Uterus (tissue), 4 donors: ENCODE results near the gene MOSPD2. TPM values are rescaled to one million over a fixed set of nuclear protein-coding genes. Genes with fewer than 3 reads are reported as not detected.

Experiments
- DNase-seq, 2 donors: peaks; one replicate each; pipeline ENCODE4 v3.0.0-alpha.2; 2019 to 2020
- H3K27ac ChIP-seq, 2 donors: fragments of 200-600 bp; sonication (generic); 1 replicate in 1 of 2; 2 replicates in 1 of 2; pipeline ENCODE4 v1.5.1; 2016 to 2018
- H3K27me3 ChIP-seq, 2 donors: fragments of 200-600 bp; sonication (generic); one replicate each; pipeline ENCODE4 v1.5.1; 2018 to 2019; ENCODE audit warnings: control low read depth in 1 of 2
- H3K36me3 ChIP-seq, 2 donors: fragments of 200-600 bp; sonication (generic); one replicate each; pipeline ENCODE4 v1.5.1; 2019; ENCODE audit warnings: control low read depth in 1 of 2
- H3K4me1 ChIP-seq, 2 donors: fragments of 200-600 bp; sonication (generic); one replicate each; pipeline ENCODE4 v1.5.1; 2018 to 2019; ENCODE audit warnings: control low read depth in 1 of 2
- H3K4me3 ChIP-seq, 2 donors: fragments of 200-600 bp; sonication (generic); 1 replicate in 1 of 2; 2 replicates in 1 of 2; pipeline ENCODE4 v1.5.1; 2018 to 2019; ENCODE audit warnings: mild to moderate bottlenecking in 1 of 2
- H3K9me3 ChIP-seq, 2 donors: fragments of 200-600 bp; sonication (generic); one replicate each; pipeline ENCODE4 v1.5.1; 2019; ENCODE audit warnings: control low read depth in 1 of 2
- POLR2A ChIP-seq, 2 donors: fragments of 450-650 bp; IDR thresholded peaks; one replicate each; pipeline ENCODE4 v1.6.1; 2016; ENCODE audit warnings: antibody characterized with exemption in 2 of 2, mild to moderate bottlenecking in 1 of 2, moderate library complexity in 1 of 2
- intact Hi-C: fragments of 100-400 bp; cut with DNase I; formaldehyde crosslinking; loops from one replicate; pipeline ENCODE4 v1.15.1; 2023; ENCODE audit warnings: low total_unique reads
- total RNA-seq, 4 donors: library from RNA; depleted of rRNA in 3 of 4; stranded (reverse); fragments of >200 nt in 3 of 4; gene quantifications; one replicate each; pipeline versions ENCODE4 v1.1.0 to v1.2.4, GENCODE V29; 2014 to 2023
- TF ChIP-seq, protein P1 (sequence below), 4 experiments: fragments of 200-600 bp in 2 of 4; fragments of 450-650 bp in 2 of 4; sonication (generic) in 2 of 4; IDR thresholded peaks; one replicate each; pipeline ENCODE4 v1.5.1; 2016 to 2019; ENCODE audit warnings: antibody characterized with exemption in 4 of 4, mild to moderate bottlenecking in 2 of 4, moderate library complexity in 1 of 4
- donor health status: DM: yes; HTN: yes; CAD: no.

Gene MOSPD2
- total RNA-seq, 4 donors from 2014 or later = 4.7 to 38.2 (median 23.4) TPM

DNA sequence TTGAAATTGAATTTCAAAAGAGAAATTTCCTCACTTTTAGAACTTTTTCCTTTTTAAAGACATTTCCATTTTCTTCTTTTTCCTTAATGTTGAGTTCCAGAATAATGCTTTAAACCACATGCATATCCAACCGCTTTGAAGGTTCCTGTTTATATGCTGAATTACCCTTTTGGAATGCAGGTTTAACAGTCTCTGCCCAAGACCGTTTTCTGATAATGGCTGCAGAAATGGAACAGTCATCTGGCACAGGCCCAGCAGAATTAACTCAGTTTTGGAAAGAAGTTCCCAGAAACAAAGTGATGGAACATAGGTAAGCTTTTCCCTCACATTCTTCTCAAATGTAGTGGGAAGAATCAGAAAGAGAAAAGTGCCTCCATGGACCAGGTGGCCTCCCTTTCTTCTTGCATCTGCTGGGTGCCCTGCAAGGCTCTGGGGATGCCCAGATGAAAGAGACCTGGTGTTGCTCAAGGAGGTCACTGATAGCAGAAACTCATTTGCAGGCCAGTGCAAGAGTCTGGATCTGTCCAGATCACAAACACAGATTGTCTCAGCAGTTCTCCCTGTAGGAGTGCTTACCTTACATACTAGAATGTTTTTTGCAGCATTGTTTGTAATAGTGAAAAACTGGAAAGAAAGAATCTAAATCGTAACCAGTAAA is 42.9 kb downstream of the MOSPD2 start:
- TF ChIP-seq POLR2A (IDR thresholded peaks at IDR 0.05) = no peak
- TF ChIP-seq, protein P1, sequence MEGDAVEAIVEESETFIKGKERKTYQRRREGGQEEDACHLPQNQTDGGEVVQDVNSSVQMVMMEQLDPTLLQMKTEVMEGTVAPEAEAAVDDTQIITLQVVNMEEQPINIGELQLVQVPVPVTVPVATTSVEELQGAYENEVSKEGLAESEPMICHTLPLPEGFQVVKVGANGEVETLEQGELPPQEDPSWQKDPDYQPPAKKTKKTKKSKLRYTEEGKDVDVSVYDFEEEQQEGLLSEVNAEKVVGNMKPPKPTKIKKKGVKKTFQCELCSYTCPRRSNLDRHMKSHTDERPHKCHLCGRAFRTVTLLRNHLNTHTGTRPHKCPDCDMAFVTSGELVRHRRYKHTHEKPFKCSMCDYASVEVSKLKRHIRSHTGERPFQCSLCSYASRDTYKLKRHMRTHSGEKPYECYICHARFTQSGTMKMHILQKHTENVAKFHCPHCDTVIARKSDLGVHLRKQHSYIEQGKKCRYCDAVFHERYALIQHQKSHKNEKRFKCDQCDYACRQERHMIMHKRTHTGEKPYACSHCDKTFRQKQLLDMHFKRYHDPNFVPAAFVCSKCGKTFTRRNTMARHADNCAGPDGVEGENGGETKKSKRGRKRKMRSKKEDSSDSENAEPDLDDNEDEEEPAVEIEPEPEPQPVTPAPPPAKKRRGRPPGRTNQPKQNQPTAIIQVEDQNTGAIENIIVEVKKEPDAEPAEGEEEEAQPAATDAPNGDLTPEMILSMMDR (IDR thresholded peaks at IDR 0.05) = no peak

DNA sequence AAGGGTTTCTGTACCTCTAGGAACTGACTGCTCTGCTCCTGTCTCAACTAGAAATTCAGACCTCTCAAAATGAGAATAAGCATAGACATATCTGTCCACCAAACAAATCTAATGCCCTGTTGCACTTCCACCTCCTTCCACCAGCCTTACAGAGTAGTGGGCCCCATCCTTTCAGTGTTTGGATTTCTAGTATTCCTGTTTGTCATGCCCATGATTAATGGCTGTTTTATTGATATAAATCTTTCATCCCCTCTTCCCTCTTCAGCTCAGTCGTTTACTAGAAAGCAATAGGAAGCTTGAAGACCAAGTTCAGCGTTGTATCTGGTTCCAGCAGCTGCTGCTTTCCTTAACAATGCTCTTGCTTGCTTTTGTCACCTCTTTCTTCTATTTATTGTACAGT is 46.2 kb downstream of the MOSPD2 start:
- Histone ChIP-seq H3K36me3 (no peaks in the 10 kb centered on the region), H3K4me1 (no peaks in the 10 kb centered on the region), H3K4me3 (no peak overlapping the region), H3K9me3 (no peaks in the 10 kb centered on the region), H3K27ac (no peak overlapping the region), H3K27me3 (no peaks in the 10 kb centered on the region)
- no peak for DNase-seq
- TF ChIP-seq, protein P1 (IDR thresholded peaks at IDR 0.05) = no peak
- TF ChIP-seq POLR2A (IDR thresholded peaks at IDR 0.05) = no peak
- intact Hi-C loops = no loop called here

More for the DNA sequence above, 42.9 kb downstream of the MOSPD2 start:
- intact Hi-C loops = no loop called here
- no peaks in the 10 kb centered on the region for H3K27me3 ChIP-seq
- H3K27ac ChIP-seq = no peak overlapping the region
- no peak for DNase-seq
- no peaks in the 10 kb centered on the region for H3K9me3 ChIP-seq
- H3K36me3 ChIP-seq = no peaks in the 10 kb centered on the region
- H3K4me3 ChIP-seq = no peak overlapping the region
- H3K4me1 ChIP-seq = no peaks in the 10 kb centered on the region

DNA sequence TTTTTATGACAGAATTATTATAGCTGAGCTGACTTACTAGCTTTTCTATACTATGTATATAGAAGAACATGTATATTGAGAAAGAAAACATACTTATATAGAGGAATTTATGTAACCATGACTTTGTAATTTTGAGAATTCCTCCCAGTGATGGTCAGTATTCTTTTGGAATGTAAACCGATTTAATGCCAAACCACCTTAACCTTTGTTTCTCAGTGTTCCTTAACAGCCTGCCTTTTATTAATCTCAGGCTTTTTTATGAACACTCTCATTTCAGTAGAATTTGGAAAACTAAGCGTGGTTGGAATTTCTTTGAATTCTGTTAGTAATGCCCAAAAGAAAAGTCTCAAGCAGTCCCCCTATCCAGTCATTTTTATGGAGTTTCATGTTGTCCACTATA is 47.0 kb downstream of the MOSPD2 start:
- Histone ChIP-seq H3K27ac (no peak overlapping the region), H3K27me3 (no peaks in the 10 kb centered on the region), H3K4me1 (no peaks in the 10 kb centered on the region), H3K4me3 (no peak overlapping the region), H3K36me3 (no peaks in the 10 kb centered on the region), H3K9me3 (no peaks in the 10 kb centered on the region)
- intact Hi-C loops = no loop called here
- TF ChIP-seq, protein P1 (IDR thresholded peaks at IDR 0.05) = no peak
- TF ChIP-seq POLR2A (IDR thresholded peaks at IDR 0.05) = no peak
- DNase-seq = no peak

DNA sequence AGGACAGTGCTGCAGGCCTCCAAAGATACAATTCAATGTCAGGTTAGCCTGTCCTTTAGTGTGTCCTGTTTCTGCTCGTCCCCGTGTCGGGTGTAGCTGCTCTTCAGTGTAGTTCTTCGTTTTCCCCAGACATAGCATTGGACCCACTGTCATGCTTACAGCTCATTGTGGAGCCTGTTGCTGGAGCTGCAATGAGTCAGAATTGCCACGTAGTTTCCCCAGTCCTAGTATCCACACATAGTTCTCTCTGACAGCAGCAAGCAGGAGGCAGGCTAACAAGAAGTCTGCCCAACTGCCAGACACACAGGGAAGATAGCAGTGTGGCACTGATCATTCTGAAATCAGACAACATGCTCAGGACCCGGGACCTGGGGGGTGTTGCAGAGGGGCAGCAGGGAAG is 49.2 kb downstream of the MOSPD2 start:
- Histone ChIP-seq H3K4me3 (no peak overlapping the region), H3K36me3 (no peaks in the 10 kb centered on the region), H3K9me3 (no peaks in the 10 kb centered on the region), H3K27ac (no peak overlapping the region), H3K27me3 (no peaks in the 10 kb centered on the region), H3K4me1 (no peaks in the 10 kb centered on the region)
- TF ChIP-seq, protein P1 (IDR thresholded peaks at IDR 0.05) = no peak
- TF ChIP-seq POLR2A (IDR thresholded peaks at IDR 0.05) = no peak
- no peak for DNase-seq
- intact Hi-C loops = no loop called here

DNA sequence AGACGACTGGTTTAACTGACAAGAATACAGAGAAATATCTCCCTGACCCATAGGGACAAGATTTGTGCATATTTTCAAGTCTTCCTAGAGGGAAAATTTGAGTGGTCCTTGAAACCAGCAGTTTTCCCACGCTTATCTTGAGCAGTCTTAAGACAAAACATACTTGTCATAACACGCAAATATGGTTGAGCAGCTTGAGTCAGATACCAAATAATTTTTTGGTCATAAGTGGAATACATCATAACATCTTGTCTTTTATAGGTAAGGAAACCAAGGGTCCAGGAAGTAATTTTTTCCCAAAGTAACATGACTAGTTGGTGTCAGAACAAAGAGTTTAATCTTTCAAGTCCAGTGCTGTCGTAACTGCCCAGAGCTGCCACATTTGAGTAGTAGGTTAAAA is 50.5 kb downstream of the MOSPD2 start:
- Histone ChIP-seq H3K27ac (no peak overlapping the region), H3K27me3 (no peaks in the 10 kb centered on the region), H3K4me1 (no peaks in the 10 kb centered on the region), H3K9me3 (no peaks in the 10 kb centered on the region), H3K36me3 (no peaks in the 10 kb centered on the region), H3K4me3 (no peak overlapping the region)
- DNase-seq = no peak
- intact Hi-C loops = no loop called here
- TF ChIP-seq POLR2A (IDR thresholded peaks at IDR 0.05) = no peak
- TF ChIP-seq, protein P1 (IDR thresholded peaks at IDR 0.05) = no peak
